A549 (cell line): ENCODE data around the gene UCN.

ENCODE experiments used
- CBX2 ChIP-seq: fragments of 200-600 bp; sonication (generic); IDR thresholded peaks from 2 replicates; pipeline ENCODE4 v1.6.1; 2016; ENCODE audit warnings: low read depth, mild to moderate bottlenecking, borderline replicate concordance
- CTCF ChIP-seq: fragments of >200 bp; sonication (Bioruptor Twin); formaldehyde crosslinking; IDR thresholded peaks from 3 replicates; pipeline ENCODE4 v1.5.1; 2016
- FOSL2 ChIP-seq, 2 experiments: fragments of 450-650 bp in 1 of 2; fragments of >200 bp in 1 of 2; sonication (Bioruptor Twin) in 1 of 2; formaldehyde crosslinking; IDR thresholded peaks; 2 replicates each; pipeline versions ENCODE4 v1.5.0 to v1.6.1; 2016 to 2020; ENCODE audit warnings: mild to moderate bottlenecking in 1 of 2, moderate library complexity in 1 of 2
- MAFK ChIP-seq: fragments of 450-650 bp; IDR thresholded peaks from 2 replicates; pipeline ENCODE4 v1.6.1; 2014; ENCODE audit not compliant: partially characterized antibody
- POLR2A ChIP-seq: IDR thresholded peaks from 2 replicates; pipeline ENCODE4 v1.6.1; 2012; ENCODE audit warnings: mild to moderate bottlenecking, low read length
- RARB ChIP-seq: fragments of 250-450 bp; sonication (Bioruptor Pico); IDR thresholded peaks from 2 replicates; pipeline ENCODE4 v1.8.0; 2021; ENCODE audit warnings: mild to moderate bottlenecking, moderate library complexity
- SMC3 ChIP-seq: fragments of >200 bp; sonication (Bioruptor Twin); formaldehyde crosslinking; IDR thresholded peaks from 3 replicates; pipeline ENCODE4 v1.6.1; 2018; ENCODE audit warnings: inconsistent platforms
- SREBF2 ChIP-seq: fragments of 450-650 bp; IDR thresholded peaks from 2 replicates; pipeline ENCODE4 v1.6.1; 2014; ENCODE audit warnings: mild to moderate bottlenecking, moderate library complexity
- TF ChIP-seq, protein P1 (sequence below): IDR thresholded peaks from 2 replicates; pipeline ENCODE4 v1.6.1; 2012
- TF ChIP-seq, protein P2 (sequence below): fragments of 200-600 bp; sonication (generic); IDR thresholded peaks from 2 replicates; pipeline ENCODE4 v1.6.1; 2016; ENCODE audit warnings: antibody characterized with exemption, mild to moderate bottlenecking, moderate library complexity

GRCh38 chr2:27322301-27322765 lies 14.1 kb upstream of the UCN start:
- TF ChIP-seq SREBF2: no peak
- no peak for TF ChIP-seq CTCF
- TF ChIP-seq, protein P1, sequence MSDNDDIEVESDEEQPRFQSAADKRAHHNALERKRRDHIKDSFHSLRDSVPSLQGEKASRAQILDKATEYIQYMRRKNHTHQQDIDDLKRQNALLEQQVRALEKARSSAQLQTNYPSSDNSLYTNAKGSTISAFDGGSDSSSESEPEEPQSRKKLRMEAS: no peak
- no peak for TF ChIP-seq POLR2A
- no peak for TF ChIP-seq RARB (CRISPR knock-in tag)
- TF ChIP-seq MAFK: no peak
- no peak for TF ChIP-seq FOSL2 (IDR thresholded peaks at IDR 0.05)
- TF ChIP-seq FOSL2 (CRISPR knock-in tag; IDR thresholded peaks at IDR 0.05): no peak
- TF ChIP-seq CBX2: no peak
- TF ChIP-seq, protein P2, sequence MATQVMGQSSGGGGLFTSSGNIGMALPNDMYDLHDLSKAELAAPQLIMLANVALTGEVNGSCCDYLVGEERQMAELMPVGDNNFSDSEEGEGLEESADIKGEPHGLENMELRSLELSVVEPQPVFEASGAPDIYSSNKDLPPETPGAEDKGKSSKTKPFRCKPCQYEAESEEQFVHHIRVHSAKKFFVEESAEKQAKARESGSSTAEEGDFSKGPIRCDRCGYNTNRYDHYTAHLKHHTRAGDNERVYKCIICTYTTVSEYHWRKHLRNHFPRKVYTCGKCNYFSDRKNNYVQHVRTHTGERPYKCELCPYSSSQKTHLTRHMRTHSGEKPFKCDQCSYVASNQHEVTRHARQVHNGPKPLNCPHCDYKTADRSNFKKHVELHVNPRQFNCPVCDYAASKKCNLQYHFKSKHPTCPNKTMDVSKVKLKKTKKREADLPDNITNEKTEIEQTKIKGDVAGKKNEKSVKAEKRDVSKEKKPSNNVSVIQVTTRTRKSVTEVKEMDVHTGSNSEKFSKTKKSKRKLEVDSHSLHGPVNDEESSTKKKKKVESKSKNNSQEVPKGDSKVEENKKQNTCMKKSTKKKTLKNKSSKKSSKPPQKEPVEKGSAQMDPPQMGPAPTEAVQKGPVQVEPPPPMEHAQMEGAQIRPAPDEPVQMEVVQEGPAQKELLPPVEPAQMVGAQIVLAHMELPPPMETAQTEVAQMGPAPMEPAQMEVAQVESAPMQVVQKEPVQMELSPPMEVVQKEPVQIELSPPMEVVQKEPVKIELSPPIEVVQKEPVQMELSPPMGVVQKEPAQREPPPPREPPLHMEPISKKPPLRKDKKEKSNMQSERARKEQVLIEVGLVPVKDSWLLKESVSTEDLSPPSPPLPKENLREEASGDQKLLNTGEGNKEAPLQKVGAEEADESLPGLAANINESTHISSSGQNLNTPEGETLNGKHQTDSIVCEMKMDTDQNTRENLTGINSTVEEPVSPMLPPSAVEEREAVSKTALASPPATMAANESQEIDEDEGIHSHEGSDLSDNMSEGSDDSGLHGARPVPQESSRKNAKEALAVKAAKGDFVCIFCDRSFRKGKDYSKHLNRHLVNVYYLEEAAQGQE: no peak
- TF ChIP-seq SMC3: no peak
